SK-N-SH (cell line): ENCODE results near the gene CPT1B. TPM values are rescaled to one million over a fixed set of nuclear protein-coding genes. Genes with fewer than 3 reads are reported as not detected.

Source experiments
- CTCF ChIA-PET: fragments of 300-600, 350-600 bp; formaldehyde crosslinking; extraction: SDS; loops from one replicate; lab custom pipeline; 2021; lab: Yijun Ruan, JAX
- POLR2A ChIA-PET: fragments of 350-600 bp; sonication (Branson Sonifier 250); formaldehyde crosslinking; extraction: SDS; loops from one replicate; lab custom pipeline; 2020; ENCODE audit warnings: antibody characterized with exemption, inconsistent platforms; lab: Yijun Ruan, JAX
- DNase-seq: peaks from one replicate; pipeline ENCODE4 v3.0.0; 2012
- H2AFZ ChIP-seq: fragments of 200-600 bp; sonication (generic); 2 replicates; pipeline ENCODE4 v1.8.1; 2016; ENCODE audit warnings: antibody characterized with exemption, mild to moderate bottlenecking, low read depth
- H3F3A ChIP-seq: fragments of 200-600 bp; sonication (generic); replicated peaks from 2 replicates; pipeline ENCODE3; 2016; ENCODE audit warnings: antibody characterized with exemption, mild to moderate bottlenecking; ENCODE audit not compliant: insufficient read depth
- H3K27ac ChIP-seq, 2 experiments: fragments of 200-500 bp in 1 of 2; fragments of 200-600 bp in 1 of 2; sonication (Bioruptor generic) in 1 of 2; sonication (generic), shearing (Covaris generic) in 1 of 2; 2 replicates each; pipeline versions ENCODE4 v1.5.1 to v1.6.1; 2014 to 2016; ENCODE audit warnings: low read depth in 2 of 2, inconsistent platforms in 1 of 2, low read length in 1 of 2, mild to moderate bottlenecking in 1 of 2, mixed read lengths in 1 of 2
- H3K27me3 ChIP-seq: fragments of 200-600 bp; sonication (generic), shearing (Covaris generic); 2 replicates; pipeline ENCODE4 v1.6.1; 2016; ENCODE audit warnings: mixed run types; ENCODE audit not compliant: insufficient read depth
- H3K36me3 ChIP-seq, 2 experiments: fragments of 200-500 bp in 1 of 2; fragments of 200-600 bp in 1 of 2; sonication (Bioruptor generic) in 1 of 2; sonication (generic) in 1 of 2; replicated peaks in 1 of 2; 2 replicates each; pipeline versions ENCODE3 to v1.5.1; 2014 to 2016; ENCODE audit warnings: low read length in 1 of 2, mild to moderate bottlenecking in 1 of 2; ENCODE audit not compliant: insufficient read depth in 2 of 2, control insufficient read depth in 1 of 2
- H3K4me1 ChIP-seq, 2 experiments: fragments of 200-500 bp in 1 of 2; fragments of 200-600 bp in 1 of 2; sonication (Bioruptor generic) in 1 of 2; sonication (generic), shearing (Covaris generic) in 1 of 2; 2 replicates each; pipeline versions ENCODE4 v1.5.1 to v1.6.1; 2014 to 2016; ENCODE audit warnings: low read depth in 1 of 2, low read length in 1 of 2, mixed run types in 1 of 2; ENCODE audit not compliant: insufficient read depth in 2 of 2, control insufficient read depth in 1 of 2
- H3K4me2 ChIP-seq: fragments of 200-600 bp; sonication (generic), shearing (Covaris generic); 2 replicates; pipeline ENCODE4 v1.6.1; 2017; ENCODE audit warnings: mixed run types
- H3K4me3 ChIP-seq, 2 experiments: fragments of 200-500 bp in 1 of 2; fragments of 200-600 bp in 1 of 2; sonication (Bioruptor generic) in 1 of 2; sonication (generic), shearing (Covaris generic) in 1 of 2; 2 replicates each; pipeline versions ENCODE4 v1.5.1 to v1.8.1; 2014 to 2016; ENCODE audit warnings: low read depth in 2 of 2, inconsistent platforms in 1 of 2, low read length in 1 of 2, mild to moderate bottlenecking in 1 of 2, mixed read lengths in 1 of 2, moderate library complexity in 1 of 2
- H3K79me2 ChIP-seq: fragments of 200-600 bp; sonication (generic); 2 replicates; pipeline ENCODE4 v1.8.1; 2017; ENCODE audit warnings: mild to moderate bottlenecking; ENCODE audit not compliant: insufficient read depth
- H3K9ac ChIP-seq: fragments of 200-600 bp; sonication (generic); 2 replicates; pipeline ENCODE4 v1.6.1; 2017; ENCODE audit warnings: mixed run types
- H3K9me2 ChIP-seq: fragments of 200-600 bp; sonication (generic); 2 replicates; pipeline ENCODE4 v1.6.1; 2017; ENCODE audit warnings: mixed run types
- H3K9me3 ChIP-seq: fragments of 200-600 bp; sonication (generic); 2 replicates; pipeline ENCODE4 v1.6.1; 2017; ENCODE audit warnings: mixed run types, mild to moderate bottlenecking, moderate library complexity
- H4K20me1 ChIP-seq: fragments of 200-600 bp; sonication (generic); 2 replicates; pipeline ENCODE4 v1.6.1; 2017; ENCODE audit warnings: mild to moderate bottlenecking, mixed run types; ENCODE audit not compliant: insufficient read depth
- CHD2 ChIP-seq: fragments of 150-350 bp; IDR thresholded peaks from 2 replicates; pipeline ENCODE4 v1.6.1; 2018; ENCODE audit warnings: low read length; ENCODE audit not compliant: partially characterized antibody
- ELF1 ChIP-seq: IDR thresholded peaks from 2 replicates; pipeline ENCODE4 v1.4.0; 2012
- EP300 ChIP-seq, 2 experiments: IDR thresholded peaks; 2 replicates each; pipeline versions ENCODE4 v1.4.0 to v1.6.1; 2012; ENCODE audit warnings: borderline replicate concordance in 1 of 2, low read depth in 1 of 2, low read length in 1 of 2
- FOXM1 ChIP-seq: IDR thresholded peaks from 2 replicates; pipeline ENCODE4 v1.4.0; 2012; ENCODE audit warnings: low read depth, mild to moderate bottlenecking
- GABPA ChIP-seq: IDR thresholded peaks from 2 replicates; pipeline ENCODE4 v1.4.0; 2012; ENCODE audit warnings: low read depth, mild to moderate bottlenecking
- NFIC ChIP-seq: IDR thresholded peaks from 2 replicates; pipeline ENCODE4 v1.4.0; 2012; ENCODE audit warnings: borderline replicate concordance
- POLR2AphosphoS5 ChIP-seq: IDR thresholded peaks from 2 replicates; pipeline ENCODE4 v1.6.1; 2012; ENCODE audit warnings: low read depth, low read length
- RAD21 ChIP-seq: IDR thresholded peaks from 2 replicates; pipeline ENCODE4 v1.6.1; 2012; ENCODE audit warnings: mild to moderate bottlenecking, low read length
- RFX5 ChIP-seq: IDR thresholded peaks from 2 replicates; pipeline ENCODE4 v1.6.1; 2012; ENCODE audit warnings: mild to moderate bottlenecking, improper control_type of control experiment, low read length
- RXRA ChIP-seq: IDR thresholded peaks from 2 replicates; pipeline ENCODE4 v1.4.0; 2012; ENCODE audit warnings: low read depth, mild to moderate bottlenecking, borderline replicate concordance
- SIN3A ChIP-seq: IDR thresholded peaks from 2 replicates; pipeline ENCODE4 v1.6.1; 2012; ENCODE audit warnings: low read depth, mild to moderate bottlenecking, low read length, moderate library complexity, borderline replicate concordance
- TAF1 ChIP-seq: IDR thresholded peaks from 2 replicates; pipeline ENCODE4 v1.6.1; 2012; ENCODE audit warnings: low read depth, mild to moderate bottlenecking, low read length, moderate library complexity, borderline replicate concordance
- YY1 ChIP-seq: IDR thresholded peaks from 2 replicates; pipeline ENCODE4 v1.4.0; 2012; ENCODE audit warnings: low read depth, mild to moderate bottlenecking
- WGBS: methylation state at CpG from one replicate; pipeline ENCODE4 v1.1.6; 2017; ENCODE audit warnings: low lambda C conversion rate; 5-methylcytosine and 5-hydroxymethylcytosine counted together
- polyA plus RNA-seq, 3 experiments: library from polyadenylated mRNA; depleted of rRNA; stranded (reverse); fragments of >200 nt; gene quantifications; 2 replicates each; pipeline ENCODE4 v1.2.3, GENCODE V29; 2012
- TF ChIP-seq, protein P1 (sequence below): fragments of 150-350 bp; IDR thresholded peaks from 2 replicates; pipeline ENCODE4 v1.6.1; 2017; ENCODE audit warnings: antibody characterized with exemption, low read length, low read depth, borderline replicate concordance
- TF ChIP-seq, protein P2 (sequence below): IDR thresholded peaks from 2 replicates; pipeline ENCODE4 v1.4.0; 2012; ENCODE audit warnings: low read depth
- TF ChIP-seq, protein P3 (sequence below): IDR thresholded peaks from 2 replicates; pipeline ENCODE4 v1.6.1; 2012; ENCODE audit warnings: mild to moderate bottlenecking, low read depth, low read length, moderate library complexity
- TF ChIP-seq, protein P4 (sequence below): IDR thresholded peaks from 2 replicates; pipeline ENCODE4 v1.4.0; 2012; ENCODE audit warnings: low read depth, borderline replicate concordance
- TF ChIP-seq, protein P5 (sequence below): IDR thresholded peaks from 2 replicates; pipeline ENCODE4 v1.4.0; 2012; ENCODE audit warnings: low read depth, borderline replicate concordance

CPT1B gene
- polyA plus RNA-seq, 1 of the 3 experiments (the other 2 are of a cell fraction) = 33.2 TPM

DNA sequence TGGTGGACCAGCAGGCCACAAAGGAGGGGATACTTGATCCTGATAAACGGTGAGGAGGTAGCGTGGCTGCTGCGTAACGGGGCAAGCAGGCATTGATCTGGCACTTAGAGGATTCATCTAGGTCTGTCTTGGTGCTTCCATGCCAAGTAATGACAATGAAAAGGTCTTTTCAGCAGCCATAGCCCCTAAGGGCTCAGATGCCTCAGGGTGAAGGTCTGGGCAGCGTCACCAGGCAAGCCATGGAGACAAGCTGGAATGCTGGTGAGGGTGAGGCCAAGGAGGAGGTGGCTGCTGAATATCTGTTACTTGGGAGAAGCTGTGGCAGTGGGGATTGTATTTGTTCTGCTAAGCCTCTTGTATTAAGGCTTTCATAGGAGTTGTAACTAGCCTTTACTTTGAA lies 9.2 kb upstream of the CPT1B start:
- Histone ChIP-seq H4K20me1 (no peaks in the 10 kb centered on the region), H3K36me3 (no peaks in the 10 kb centered on the region), H3K4me1 (peaks cover 0 to 6% of the 10 kb centered on the region in 2 experiments; a peak in 1 of 4 replicates), H3K4me3 (no peak overlapping the region), H3K9ac (no peak overlapping the region), H3K4me2 (no peak overlapping the region), H3K27me3 (no peaks in the 10 kb centered on the region), H3K9me2 (no peaks in the 10 kb centered on the region), H3F3A (no peaks in the 10 kb centered on the region), H3K79me2 (peaks cover 8% of the 10 kb centered on the region; the same call in 1 of the 2 replicates), H2AFZ (no peak overlapping the region), H3K9me3 (no peaks in the 10 kb centered on the region), H3K27ac (no peak overlapping the region)
- no peak for DNase-seq
- 97% methylated on average over 5 of the region's 5 CpGs for WGBS
- ChIA-PET POLR2A (no interaction called here), CTCF (interaction anchor here (1.2 to 2.9 kb wide), 2 partner anchors 24 to 33 kb away, joined by 3 to 13 read pairs; no protein-coding TSS in a partner anchor)
- TF ChIP-seq, protein P1, sequence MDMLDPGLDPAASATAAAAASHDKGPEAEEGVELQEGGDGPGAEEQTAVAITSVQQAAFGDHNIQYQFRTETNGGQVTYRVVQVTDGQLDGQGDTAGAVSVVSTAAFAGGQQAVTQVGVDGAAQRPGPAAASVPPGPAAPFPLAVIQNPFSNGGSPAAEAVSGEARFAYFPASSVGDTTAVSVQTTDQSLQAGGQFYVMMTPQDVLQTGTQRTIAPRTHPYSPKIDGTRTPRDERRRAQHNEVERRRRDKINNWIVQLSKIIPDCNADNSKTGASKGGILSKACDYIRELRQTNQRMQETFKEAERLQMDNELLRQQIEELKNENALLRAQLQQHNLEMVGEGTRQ = no peak
- TF ChIP-seq RAD21 (no peak), YY1 (no peak), EP300 (IDR thresholded peaks at IDR 0.05; ENCODE audit: borderline replicate concordance in 1 of 2, low read depth in 1 of 2, low read length in 1 of 2) (no peak), ELF1 (no peak), POLR2AphosphoS5 (no peak), TAF1 (no peak), SIN3A (no peak), FOXM1 (no peak), RFX5 (no peak), NFIC (no peak), CHD2 (no peak), GABPA (no peak), RXRA (no peak)
- TF ChIP-seq, protein P2, sequence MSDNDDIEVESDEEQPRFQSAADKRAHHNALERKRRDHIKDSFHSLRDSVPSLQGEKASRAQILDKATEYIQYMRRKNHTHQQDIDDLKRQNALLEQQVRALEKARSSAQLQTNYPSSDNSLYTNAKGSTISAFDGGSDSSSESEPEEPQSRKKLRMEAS = no peak
- TF ChIP-seq, protein P3, sequence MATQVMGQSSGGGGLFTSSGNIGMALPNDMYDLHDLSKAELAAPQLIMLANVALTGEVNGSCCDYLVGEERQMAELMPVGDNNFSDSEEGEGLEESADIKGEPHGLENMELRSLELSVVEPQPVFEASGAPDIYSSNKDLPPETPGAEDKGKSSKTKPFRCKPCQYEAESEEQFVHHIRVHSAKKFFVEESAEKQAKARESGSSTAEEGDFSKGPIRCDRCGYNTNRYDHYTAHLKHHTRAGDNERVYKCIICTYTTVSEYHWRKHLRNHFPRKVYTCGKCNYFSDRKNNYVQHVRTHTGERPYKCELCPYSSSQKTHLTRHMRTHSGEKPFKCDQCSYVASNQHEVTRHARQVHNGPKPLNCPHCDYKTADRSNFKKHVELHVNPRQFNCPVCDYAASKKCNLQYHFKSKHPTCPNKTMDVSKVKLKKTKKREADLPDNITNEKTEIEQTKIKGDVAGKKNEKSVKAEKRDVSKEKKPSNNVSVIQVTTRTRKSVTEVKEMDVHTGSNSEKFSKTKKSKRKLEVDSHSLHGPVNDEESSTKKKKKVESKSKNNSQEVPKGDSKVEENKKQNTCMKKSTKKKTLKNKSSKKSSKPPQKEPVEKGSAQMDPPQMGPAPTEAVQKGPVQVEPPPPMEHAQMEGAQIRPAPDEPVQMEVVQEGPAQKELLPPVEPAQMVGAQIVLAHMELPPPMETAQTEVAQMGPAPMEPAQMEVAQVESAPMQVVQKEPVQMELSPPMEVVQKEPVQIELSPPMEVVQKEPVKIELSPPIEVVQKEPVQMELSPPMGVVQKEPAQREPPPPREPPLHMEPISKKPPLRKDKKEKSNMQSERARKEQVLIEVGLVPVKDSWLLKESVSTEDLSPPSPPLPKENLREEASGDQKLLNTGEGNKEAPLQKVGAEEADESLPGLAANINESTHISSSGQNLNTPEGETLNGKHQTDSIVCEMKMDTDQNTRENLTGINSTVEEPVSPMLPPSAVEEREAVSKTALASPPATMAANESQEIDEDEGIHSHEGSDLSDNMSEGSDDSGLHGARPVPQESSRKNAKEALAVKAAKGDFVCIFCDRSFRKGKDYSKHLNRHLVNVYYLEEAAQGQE = no peak
- TF ChIP-seq, protein P4, sequence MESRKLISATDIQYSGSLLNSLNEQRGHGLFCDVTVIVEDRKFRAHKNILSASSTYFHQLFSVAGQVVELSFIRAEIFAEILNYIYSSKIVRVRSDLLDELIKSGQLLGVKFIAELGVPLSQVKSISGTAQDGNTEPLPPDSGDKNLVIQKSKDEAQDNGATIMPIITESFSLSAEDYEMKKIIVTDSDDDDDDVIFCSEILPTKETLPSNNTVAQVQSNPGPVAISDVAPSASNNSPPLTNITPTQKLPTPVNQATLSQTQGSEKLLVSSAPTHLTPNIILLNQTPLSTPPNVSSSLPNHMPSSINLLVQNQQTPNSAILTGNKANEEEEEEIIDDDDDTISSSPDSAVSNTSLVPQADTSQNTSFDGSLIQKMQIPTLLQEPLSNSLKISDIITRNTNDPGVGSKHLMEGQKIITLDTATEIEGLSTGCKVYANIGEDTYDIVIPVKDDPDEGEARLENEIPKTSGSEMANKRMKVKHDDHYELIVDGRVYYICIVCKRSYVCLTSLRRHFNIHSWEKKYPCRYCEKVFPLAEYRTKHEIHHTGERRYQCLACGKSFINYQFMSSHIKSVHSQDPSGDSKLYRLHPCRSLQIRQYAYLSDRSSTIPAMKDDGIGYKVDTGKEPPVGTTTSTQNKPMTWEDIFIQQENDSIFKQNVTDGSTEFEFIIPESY = no peak
- TF ChIP-seq, protein P5, sequence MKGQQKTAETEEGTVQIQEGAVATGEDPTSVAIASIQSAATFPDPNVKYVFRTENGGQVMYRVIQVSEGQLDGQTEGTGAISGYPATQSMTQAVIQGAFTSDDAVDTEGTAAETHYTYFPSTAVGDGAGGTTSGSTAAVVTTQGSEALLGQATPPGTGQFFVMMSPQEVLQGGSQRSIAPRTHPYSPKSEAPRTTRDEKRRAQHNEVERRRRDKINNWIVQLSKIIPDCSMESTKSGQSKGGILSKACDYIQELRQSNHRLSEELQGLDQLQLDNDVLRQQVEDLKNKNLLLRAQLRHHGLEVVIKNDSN = no peak
